Left renal cortex interstitium (tissue), 4 donors: Measurements from ENCODE around the gene ZBTB7B. TPM values are rescaled to one million over a fixed set of nuclear protein-coding genes. Genes with fewer than 3 reads are reported as not detected.

Experiments
- DNase-seq, 4 donors: peaks; one replicate each; pipeline ENCODE4 v3.0.0-alpha.2; 2013; ENCODE audit warnings: low read depth in 4 of 4, low spot score in 2 of 4, missing footprints in 1 of 4
- polyA plus RNA-seq, 4 donors: library from polyadenylated mRNA; unstranded; fragments of 120-200 nt; gene quantifications; one replicate each; pipeline ENCODE4 v1.2.1, GENCODE V29; 2013; ENCODE audit not compliant: insufficient read length in 4 of 4

ZBTB7B gene
- polyA plus RNA-seq, 4 donors: 11.8 to 17.9 (median 15.4) TPM

GRCh38 chr1:155001675-155002463 is 733 bp upstream of the ZBTB7B start:
- DNase-seq: peak; percentile 94 to 98 (median 98)

GRCh38 chr1:155003227-155003765 is 694 bp downstream of the ZBTB7B start:
- no peak for DNase-seq

GRCh38 chr1:155003766-155004351 is 1.3 kb downstream of the ZBTB7B start:
- DNase-seq: no peak

GRCh38 chr1:155004352-155005075 is 1.9 kb downstream of the ZBTB7B start:
- DNase-seq: no peak

- DNase-seq: no peak
These were observed 2.7 kb downstream of the ZBTB7B start for GRCh38 chr1:155005076-155006011.

GRCh38 chr1:155006601-155007101 is 4.0 kb downstream of the ZBTB7B start:
- DNase-seq: no peak

GRCh38 chr1:155007251-155007828 is 4.7 kb downstream of the ZBTB7B start:
- no peak for DNase-seq

GRCh38 chr1:155008015-155008941 is 5.7 kb downstream of the ZBTB7B start:
- DNase-seq: no peak

GRCh38 chr1:155009221-155009711 is 6.7 kb downstream of the ZBTB7B start:
- no peak for DNase-seq

- no peak for DNase-seq
These were observed 7.1 kb downstream of the ZBTB7B start for GRCh38 chr1:155009742-155010141.

- no peak for DNase-seq
These were observed 7.8 kb downstream of the ZBTB7B start for GRCh38 chr1:155010211-155010918.

- DNase-seq: no peak
These were observed 8.4 kb downstream of the ZBTB7B start for GRCh38 chr1:155011004-155011416.

GRCh38 chr1:155011437-155012025 is 8.9 kb downstream of the ZBTB7B start:
- DNase-seq: no peak

- DNase-seq: no peak
These were observed 9.5 kb downstream of the ZBTB7B start for GRCh38 chr1:155012026-155012546.

- DNase-seq: no peak
These were observed 10.4 kb downstream of the ZBTB7B start for GRCh38 chr1:155012776-155013602.

GRCh38 chr1:155013632-155014031 is 11.0 kb downstream of the ZBTB7B start:
- no peak for DNase-seq
